HFF-Myc (cell line): Measurements from ENCODE around the gene TAMM41.
A peak's percentile ranks its signal among the peaks of the same experiment; 100 is the strongest.

Experiments
- DNase-seq: peaks from one replicate; pipeline ENCODE4 v3.0.0-alpha.2; 2011; ENCODE audit warnings: low read depth; ENCODE audit errors: extremely low read depth
- H3K4me3 ChIP-seq: replicated peaks from 2 replicates; pipeline ENCODE4 v1.5.1; 2011; ENCODE audit warnings: low read depth, mild to moderate bottlenecking, control low read depth, low read length
- CTCF ChIP-seq: IDR thresholded peaks from 2 replicates; pipeline ENCODE4 v1.5.1; 2012; ENCODE audit warnings: mild to moderate bottlenecking, low read depth, low read length, control low read depth; ENCODE audit errors: missing control alignments

Gene TAMM41

GRCh38 chr3:11769704-11770476 lies 76.8 kb downstream of the TAMM41 start:
- DNase-seq: no peak
- no peak overlapping the region for H3K4me3 ChIP-seq
- no peak for TF ChIP-seq CTCF

- no peak for TF ChIP-seq CTCF
- no peak for DNase-seq
- H3K4me3 ChIP-seq: no peak overlapping the region
Observed at GRCh38 chr3:11768604-11769003, 78.1 kb downstream of the TAMM41 start.

GRCh38 chr3:11764931-11765363 lies 81.7 kb downstream of the TAMM41 start:
- TF ChIP-seq CTCF: no peak
- peak; percentile 37 for DNase-seq
- no peak overlapping the region for H3K4me3 ChIP-seq

- no peak for DNase-seq
- TF ChIP-seq CTCF: no peak
- no peak overlapping the region for H3K4me3 ChIP-seq
Observed at GRCh38 chr3:11759996-11760395, 86.7 kb downstream of the TAMM41 start.

- no peak for TF ChIP-seq CTCF
- H3K4me3 ChIP-seq: no peak overlapping the region
- DNase-seq: no peak
Observed at GRCh38 chr3:11757929-11758328, 88.8 kb downstream of the TAMM41 start.

- DNase-seq: no peak
- TF ChIP-seq CTCF: no peak
- no peak overlapping the region for H3K4me3 ChIP-seq
Observed at GRCh38 chr3:11757441-11757875, 89.2 kb downstream of the TAMM41 start.
